Activated CD8-positive, alpha-beta memory T cell treated with anti-CD3 and anti-CD28 coated beads for 1 hour (primary cell): ENCODE results near the gene NEUROD6.

ENCODE experiments used
- DNase-seq, 2 donors: peaks; one replicate each; pipeline ENCODE4 v3.0.0-alpha.2; 2020; ENCODE audit warnings: low read depth in 1 of 2; ENCODE audit errors: extremely low read depth in 1 of 2

NEUROD6 gene

GRCh38 chr7:31335161-31335856, 5.2 kb downstream of the NEUROD6 start:
- no peak for DNase-seq

- no peak for DNase-seq
Observed at GRCh38 chr7:31333291-31333690, 7.2 kb downstream of the NEUROD6 start.

- DNase-seq: no peak
Observed at GRCh38 chr7:31327071-31327470, 13.5 kb downstream of the NEUROD6 start.

- DNase-seq: no peak
Observed at GRCh38 chr7:31326416-31326815, 14.1 kb downstream of the NEUROD6 start.

- DNase-seq: no peak
Observed at GRCh38 chr7:31323101-31323500, 17.4 kb downstream of the NEUROD6 start.

GRCh38 chr7:31320675-31321074, 19.9 kb downstream of the NEUROD6 start:
- no peak for DNase-seq

GRCh38 chr7:31318313-31318712, 22.2 kb downstream of the NEUROD6 start:
- no peak for DNase-seq

- DNase-seq: no peak
Observed at GRCh38 chr7:31316876-31317275, 23.6 kb downstream of the NEUROD6 start.

- DNase-seq: no peak
Observed at GRCh38 chr7:31315758-31316157, 24.8 kb downstream of the NEUROD6 start.

- DNase-seq: no peak
Observed at GRCh38 chr7:31314781-31315180, 25.7 kb downstream of the NEUROD6 start.

GRCh38 chr7:31312889-31313288, 27.6 kb downstream of the NEUROD6 start:
- DNase-seq: no peak

GRCh38 chr7:31311552-31311951, 29.0 kb downstream of the NEUROD6 start:
- DNase-seq: no peak

- DNase-seq: no peak
Observed at GRCh38 chr7:31310321-31310935, 30.1 kb downstream of the NEUROD6 start.

- DNase-seq: no peak
Observed at GRCh38 chr7:31309407-31309806, 31.1 kb downstream of the NEUROD6 start.

- DNase-seq: no peak
Observed at GRCh38 chr7:31308652-31309051, 31.9 kb downstream of the NEUROD6 start.

- DNase-seq: no peak
Observed at GRCh38 chr7:31307972-31308371, 32.6 kb downstream of the NEUROD6 start.

GRCh38 chr7:31305260-31305659, 35.3 kb downstream of the NEUROD6 start:
- no peak for DNase-seq

GRCh38 chr7:31304446-31304845, 36.1 kb downstream of the NEUROD6 start:
- DNase-seq: no peak

GRCh38 chr7:31302356-31302755, 38.2 kb downstream of the NEUROD6 start:
- no peak for DNase-seq

GRCh38 chr7:31299336-31299735, 41.2 kb downstream of the NEUROD6 start:
- no peak for DNase-seq

- DNase-seq: no peak
Observed at GRCh38 chr7:31290601-31291000, 49.9 kb downstream of the NEUROD6 start.
